ENCODE measurements around the gene ATP8A2.

GRCh38 chr13:25973085-25973484 lies 601.3 kb downstream of the ATP8A2 start:
- TF ChIP-seq POLR2A (IDR thresholded peaks at IDR 0.05) (no peak), CTCF (IDR thresholded peaks at IDR 0.05) (no peak)

Measured in right lobe of liver (tissue), 4 donors.